ENCODE results near the gene PLAC8.
A peak's percentile ranks its signal among the peaks of the same experiment; 100 is the strongest.

Gene PLAC8

DNA sequence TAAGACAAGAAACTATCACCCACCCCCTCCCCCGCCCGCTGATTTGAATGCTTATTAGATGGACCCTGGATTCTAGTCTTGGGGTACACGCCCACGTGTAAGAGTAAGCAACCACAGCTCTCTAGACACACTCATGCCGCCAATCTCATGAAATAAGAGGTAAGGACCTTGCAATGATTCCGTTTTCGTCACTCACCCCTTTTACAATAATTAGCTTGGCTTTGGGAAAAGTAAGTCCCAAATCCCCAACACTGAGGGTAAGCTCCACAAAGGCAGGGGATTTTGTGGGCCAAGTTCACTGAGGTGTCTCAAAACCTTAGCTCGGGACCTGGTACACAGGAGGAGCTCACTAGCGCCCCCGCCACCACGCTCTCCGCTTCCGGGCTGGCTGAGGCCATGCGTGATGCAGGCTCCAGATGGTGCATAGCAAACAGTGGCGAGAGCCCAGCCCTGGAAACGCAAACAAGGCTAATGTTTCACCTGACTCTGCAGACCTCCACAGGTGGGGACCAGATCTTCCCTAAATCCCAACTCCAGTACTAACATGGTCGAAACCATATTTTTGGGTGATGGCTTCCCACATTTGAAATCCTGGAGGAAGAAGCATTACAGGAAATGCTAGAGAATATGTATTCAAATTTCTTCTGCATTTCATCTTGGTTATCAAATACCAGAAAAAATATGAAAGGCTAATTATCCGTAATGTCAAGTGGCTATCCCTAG is 4.1 kb downstream of the PLAC8 start (continued):
- TF ChIP-seq KLF1 (tag by site-specific recombination; IDR thresholded peaks at IDR 0.05) (peak; percentile 38; the same call in 1 of the 2 replicates), MYNN (tag by site-specific recombination; IDR thresholded peaks at IDR 0.05; ENCODE audit: borderline replicate concordance) (no peak), ZNF426 (tag by site-specific recombination; IDR thresholded peaks at IDR 0.05) (no peak), KLF16 (tag by site-specific recombination; IDR thresholded peaks at IDR 0.05) (peak; percentile 35; the same call in 1 of the 2 replicates), ZNF366 (tag by site-specific recombination; conservative IDR thresholded peaks at IDR 0.05) (0 out of 2 replicates have a peak, but pooled peaks have one; percentile 22), EGR2 (tag by site-specific recombination; IDR thresholded peaks at IDR 0.05; ENCODE audit: low read depth) (0 out of 2 replicates have a peak, but pooled peaks have one; percentile 23)
- TF ChIP-seq, protein P1, sequence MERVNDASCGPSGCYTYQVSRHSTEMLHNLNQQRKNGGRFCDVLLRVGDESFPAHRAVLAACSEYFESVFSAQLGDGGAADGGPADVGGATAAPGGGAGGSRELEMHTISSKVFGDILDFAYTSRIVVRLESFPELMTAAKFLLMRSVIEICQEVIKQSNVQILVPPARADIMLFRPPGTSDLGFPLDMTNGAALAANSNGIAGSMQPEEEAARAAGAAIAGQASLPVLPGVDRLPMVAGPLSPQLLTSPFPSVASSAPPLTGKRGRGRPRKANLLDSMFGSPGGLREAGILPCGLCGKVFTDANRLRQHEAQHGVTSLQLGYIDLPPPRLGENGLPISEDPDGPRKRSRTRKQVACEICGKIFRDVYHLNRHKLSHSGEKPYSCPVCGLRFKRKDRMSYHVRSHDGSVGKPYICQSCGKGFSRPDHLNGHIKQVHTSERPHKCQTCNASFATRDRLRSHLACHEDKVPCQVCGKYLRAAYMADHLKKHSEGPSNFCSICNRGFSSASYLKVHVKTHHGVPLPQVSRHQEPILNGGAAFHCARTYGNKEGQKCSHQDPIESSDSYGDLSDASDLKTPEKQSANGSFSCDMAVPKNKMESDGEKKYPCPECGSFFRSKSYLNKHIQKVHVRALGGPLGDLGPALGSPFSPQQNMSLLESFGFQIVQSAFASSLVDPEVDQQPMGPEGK (tag by site-specific recombination; IDR thresholded peaks at IDR 0.05) = peak; percentile 62
- TF ChIP-seq, protein P2, sequence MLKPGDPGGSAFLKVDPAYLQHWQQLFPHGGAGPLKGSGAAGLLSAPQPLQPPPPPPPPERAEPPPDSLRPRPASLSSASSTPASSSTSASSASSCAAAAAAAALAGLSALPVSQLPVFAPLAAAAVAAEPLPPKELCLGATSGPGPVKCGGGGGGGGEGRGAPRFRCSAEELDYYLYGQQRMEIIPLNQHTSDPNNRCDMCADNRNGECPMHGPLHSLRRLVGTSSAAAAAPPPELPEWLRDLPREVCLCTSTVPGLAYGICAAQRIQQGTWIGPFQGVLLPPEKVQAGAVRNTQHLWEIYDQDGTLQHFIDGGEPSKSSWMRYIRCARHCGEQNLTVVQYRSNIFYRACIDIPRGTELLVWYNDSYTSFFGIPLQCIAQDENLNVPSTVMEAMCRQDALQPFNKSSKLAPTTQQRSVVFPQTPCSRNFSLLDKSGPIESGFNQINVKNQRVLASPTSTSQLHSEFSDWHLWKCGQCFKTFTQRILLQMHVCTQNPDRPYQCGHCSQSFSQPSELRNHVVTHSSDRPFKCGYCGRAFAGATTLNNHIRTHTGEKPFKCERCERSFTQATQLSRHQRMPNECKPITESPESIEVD (tag by site-specific recombination; IDR thresholded peaks at IDR 0.05) = no peak
- TF ChIP-seq, protein P3, sequence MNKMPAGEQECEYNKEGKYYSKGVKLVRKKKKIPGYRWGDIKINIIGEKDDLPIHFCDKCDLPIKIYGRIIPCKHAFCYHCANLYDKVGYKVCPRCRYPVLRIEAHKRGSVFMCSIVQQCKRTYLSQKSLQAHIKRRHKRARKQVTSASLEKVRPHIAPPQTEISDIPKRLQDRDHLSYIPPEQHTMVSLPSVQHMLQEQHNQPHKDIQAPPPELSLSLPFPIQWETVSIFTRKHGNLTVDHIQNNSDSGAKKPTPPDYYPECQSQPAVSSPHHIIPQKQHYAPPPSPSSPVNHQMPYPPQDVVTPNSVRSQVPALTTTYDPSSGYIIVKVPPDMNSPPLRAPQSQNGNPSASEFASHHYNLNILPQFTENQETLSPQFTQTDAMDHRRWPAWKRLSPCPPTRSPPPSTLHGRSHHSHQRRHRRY (tag by site-specific recombination; IDR thresholded peaks at IDR 0.05) = no peak

DNA sequence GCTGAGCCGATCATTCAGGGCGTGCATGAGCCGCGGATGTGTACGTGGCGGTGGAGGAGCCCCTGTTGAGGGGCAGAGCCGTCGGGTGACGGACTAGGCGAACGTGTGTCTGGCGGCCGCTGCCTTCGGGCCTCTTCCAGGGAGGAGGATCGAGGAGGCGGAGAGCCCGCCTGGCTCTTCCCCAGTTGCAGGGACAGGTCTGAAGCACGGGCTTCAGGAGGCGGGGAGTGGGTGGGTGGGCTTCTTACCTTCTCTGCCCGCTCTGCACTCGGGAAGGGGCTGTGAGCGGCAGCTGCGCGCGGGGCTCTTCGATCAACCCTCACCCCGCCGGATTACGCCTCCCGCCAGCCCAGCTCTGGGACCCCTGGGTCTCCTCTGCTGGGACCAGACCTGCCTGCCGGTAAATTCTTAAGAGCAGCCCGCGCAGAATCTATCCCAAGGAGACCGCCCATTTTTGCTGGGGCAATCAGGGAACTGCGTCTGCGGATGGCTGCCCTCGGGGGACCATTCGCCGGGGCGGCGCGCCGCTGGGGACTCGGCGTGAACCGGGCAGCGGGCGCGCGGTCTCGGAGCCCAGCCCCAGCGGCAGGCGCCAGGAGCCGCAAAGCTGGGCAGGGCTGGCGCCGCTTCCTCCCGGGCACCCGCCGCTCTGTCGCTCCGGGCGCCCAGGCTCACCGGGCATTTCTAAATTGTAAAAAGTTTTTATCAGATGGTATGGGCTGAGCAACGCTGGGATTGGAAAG is 4.9 kb downstream of the PLAC8 start:
- Histone ChIP-seq H3K27ac (ENCODE audit: extremely low read depth, low read depth, low read length) (peak overlapping the region; percentile 66), H3K36me3 (ENCODE audit: control insufficient read depth in 2 of 2, insufficient read depth in 1 of 2, low read length in 2 of 2) (no peaks in the 10 kb centered on the region), H3K4me1 (ENCODE audit: control insufficient read depth, insufficient read depth, low read length) (no peaks in the 10 kb centered on the region), H3K4me3 (ENCODE audit: low read depth, low read length) (peak overlapping the region; percentile 41), H3K9me3 (ENCODE audit: control insufficient read depth, insufficient read depth, low read depth, low read length) (no peaks in the 10 kb centered on the region)
- POLR2A ChIA-PET = no interaction called here
- CTCF ChIA-PET = interaction anchor here (0.6 to 1.5 kb wide), 11 partner anchors 9 to 330 kb away, joined by 3 to 7 read pairs (median 4); partner anchors contain the start of gene COQ2
- TF ChIP-seq GLIS2 (tag by site-specific recombination; IDR thresholded peaks at IDR 0.05) (peak; percentile 65), ZIC2 (tag by site-specific recombination; IDR thresholded peaks at IDR 0.05) (peak; percentile 57), ZSCAN30 (tag by site-specific recombination; IDR thresholded peaks at IDR 0.05) (0 out of 2 replicates have a peak, but pooled peaks have one; percentile 11), SP2 (tag by site-specific recombination; IDR thresholded peaks at IDR 0.05) (peak; percentile 54), ZNF555 (tag by site-specific recombination; conservative IDR thresholded peaks at IDR 0.05) (no peak), ZBTB8A (tag by site-specific recombination; IDR thresholded peaks at IDR 0.05) (peak; percentile 12), ZNF341 (tag by site-specific recombination; IDR thresholded peaks at IDR 0.05; ENCODE audit: low read depth) (peak; percentile 86), ZNF600 (tag by site-specific recombination; IDR thresholded peaks at IDR 0.05) (0 out of 2 replicates have a peak, but pooled peaks have one; percentile 33), ZNF335 (tag by site-specific recombination; conservative IDR thresholded peaks at IDR 0.05) (peak; percentile 67; the same call in 1 of the 2 replicates), ZNF777 (tag by site-specific recombination; IDR thresholded peaks at IDR 0.05; ENCODE audit: borderline replicate concordance) (peak; percentile 49; the same call in 1 of the 2 replicates), SP3 (tag by site-specific recombination; IDR thresholded peaks at IDR 0.05) (0 out of 2 replicates have a peak, but pooled peaks have one; percentile 13), ZBTB20 (tag by site-specific recombination; IDR thresholded peaks at IDR 0.05) (peak; percentile 14; the same call in 1 of the 2 replicates)
- TF ChIP-seq, protein P4, sequence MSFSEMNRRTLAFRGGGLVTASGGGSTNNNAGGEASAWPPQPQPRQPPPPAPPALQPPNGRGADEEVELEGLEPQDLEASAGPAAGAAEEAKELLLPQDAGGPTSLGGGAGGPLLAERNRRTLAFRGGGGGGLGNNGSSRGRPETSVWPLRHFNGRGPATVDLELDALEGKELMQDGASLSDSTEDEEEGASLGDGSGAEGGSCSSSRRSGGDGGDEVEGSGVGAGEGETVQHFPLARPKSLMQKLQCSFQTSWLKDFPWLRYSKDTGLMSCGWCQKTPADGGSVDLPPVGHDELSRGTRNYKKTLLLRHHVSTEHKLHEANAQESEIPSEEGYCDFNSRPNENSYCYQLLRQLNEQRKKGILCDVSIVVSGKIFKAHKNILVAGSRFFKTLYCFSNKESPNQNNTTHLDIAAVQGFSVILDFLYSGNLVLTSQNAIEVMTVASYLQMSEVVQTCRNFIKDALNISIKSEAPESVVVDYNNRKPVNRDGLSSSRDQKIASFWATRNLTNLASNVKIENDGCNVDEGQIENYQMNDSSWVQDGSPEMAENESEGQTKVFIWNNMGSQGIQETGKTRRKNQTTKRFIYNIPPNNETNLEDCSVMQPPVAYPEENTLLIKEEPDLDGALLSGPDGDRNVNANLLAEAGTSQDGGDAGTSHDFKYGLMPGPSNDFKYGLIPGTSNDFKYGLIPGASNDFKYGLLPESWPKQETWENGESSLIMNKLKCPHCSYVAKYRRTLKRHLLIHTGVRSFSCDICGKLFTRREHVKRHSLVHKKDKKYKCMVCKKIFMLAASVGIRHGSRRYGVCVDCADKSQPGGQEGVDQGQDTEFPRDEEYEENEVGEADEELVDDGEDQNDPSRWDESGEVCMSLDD (tag by site-specific recombination; IDR thresholded peaks at IDR 0.05) = no peak
- TF ChIP-seq, protein P5, sequence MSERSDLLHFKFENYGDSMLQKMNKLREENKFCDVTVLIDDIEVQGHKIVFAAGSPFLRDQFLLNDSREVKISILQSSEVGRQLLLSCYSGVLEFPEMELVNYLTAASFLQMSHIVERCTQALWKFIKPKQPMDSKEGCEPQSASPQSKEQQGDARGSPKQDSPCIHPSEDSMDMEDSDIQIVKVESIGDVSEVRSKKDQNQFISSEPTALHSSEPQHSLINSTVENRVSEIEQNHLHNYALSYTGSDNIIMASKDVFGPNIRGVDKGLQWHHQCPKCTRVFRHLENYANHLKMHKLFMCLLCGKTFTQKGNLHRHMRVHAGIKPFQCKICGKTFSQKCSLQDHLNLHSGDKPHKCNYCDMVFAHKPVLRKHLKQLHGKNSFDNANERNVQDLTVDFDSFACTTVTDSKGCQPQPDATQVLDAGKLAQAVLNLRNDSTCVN (tag by site-specific recombination; optimal IDR thresholded peaks at IDR 0.05) = peak; percentile 63
- TF ChIP-seq, protein P6, sequence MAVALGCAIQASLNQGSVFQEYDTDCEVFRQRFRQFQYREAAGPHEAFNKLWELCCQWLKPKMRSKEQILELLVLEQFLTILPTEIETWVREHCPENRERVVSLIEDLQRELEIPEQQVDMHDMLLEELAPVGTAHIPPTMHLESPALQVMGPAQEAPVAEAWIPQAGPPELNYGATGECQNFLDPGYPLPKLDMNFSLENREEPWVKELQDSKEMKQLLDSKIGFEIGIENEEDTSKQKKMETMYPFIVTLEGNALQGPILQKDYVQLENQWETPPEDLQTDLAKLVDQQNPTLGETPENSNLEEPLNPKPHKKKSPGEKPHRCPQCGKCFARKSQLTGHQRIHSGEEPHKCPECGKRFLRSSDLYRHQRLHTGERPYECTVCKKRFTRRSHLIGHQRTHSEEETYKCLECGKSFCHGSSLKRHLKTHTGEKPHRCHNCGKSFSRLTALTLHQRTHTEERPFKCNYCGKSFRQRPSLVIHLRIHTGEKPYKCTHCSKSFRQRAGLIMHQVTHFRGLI (tag by site-specific recombination; IDR thresholded peaks at IDR 0.05) = no peak

All from HEK293 (cell line).